K562 (cell line): ENCODE results near the gene COASY. TPM values are rescaled to one million over a fixed set of nuclear protein-coding genes. Genes with fewer than 3 reads are reported as not detected.

ENCODE experiments used
- ATAC-seq: fragments of 200-7000 bp; cut with Tn5 transposase; 3 replicates; pipeline ENCODE4 v1.9.1; 2020; ENCODE audit warnings: moderate library complexity
- BruUV-seq: library from RNA; stranded (reverse); fragments of 400-500 nt; replicated peaks from 2 replicates; lab custom pipeline; 2021; lab: Mats Ljungman, UMichigan
- CTCF ChIA-PET: fragments of 300-600 bp; formaldehyde crosslinking; extraction: SDS; loops from one replicate; lab custom pipeline; 2021; ENCODE audit warnings: low intra/inter-chr PET ratio; lab: Yijun Ruan, JAX
- POLR2A ChIA-PET: fragments of 300-600, 350-650 bp; sonication (Branson Sonifier 250); formaldehyde crosslinking; extraction: SDS; loops from one replicate; lab custom pipeline; 2021; ENCODE audit warnings: antibody characterized with exemption, inconsistent platforms; lab: Yijun Ruan, JAX
- DNase-seq, 4 experiments: peaks; one replicate each; pipeline versions ENCODE4 v3.0.0 to v3.0.0-alpha.2; 2011 to 2018; ENCODE audit warnings: low spot score in 3 of 4, mixed read lengths in 3 of 4; ENCODE audit errors: extremely low read depth in 1 of 4
- FAIRE-seq: peaks from 2 replicates; lab custom pipeline; 2011; peaks lifted over from hg19 to GRCh38; lab: Jason Lieb, UNC
- H2AFZ ChIP-seq: 2 replicates; pipeline ENCODE4 v1.6.0; 2011; ENCODE audit warnings: low read depth, low read length, control low read depth, inconsistent platforms
- H3K27ac ChIP-seq: fragments of 200-600 bp; 3 replicates; pipeline ENCODE4 v1.8.0; 2011; ENCODE audit warnings: low read depth, mild to moderate bottlenecking, control low read depth, inconsistent platforms, low read length, moderate library complexity, mixed read lengths; ENCODE audit errors: extremely low read depth
- H3K27me3 ChIP-seq, 2 experiments: fragments of 300-600 bp in 1 of 2; 2 replicates in 1 of 2; 3 replicates in 1 of 2; pipeline versions ENCODE4 v1.6.0 to v1.8.0; 2011; ENCODE audit warnings: inconsistent platforms in 2 of 2, low read length in 2 of 2, mild to moderate bottlenecking in 1 of 2, mixed read lengths in 1 of 2, moderate library complexity in 1 of 2; ENCODE audit not compliant: control insufficient read depth in 2 of 2, insufficient read depth in 2 of 2
- H3K36me3 ChIP-seq: fragments of 300-600 bp; 3 replicates; pipeline ENCODE4 v1.8.0; 2011; ENCODE audit warnings: mild to moderate bottlenecking, low read length, inconsistent platforms; ENCODE audit not compliant: control insufficient read depth, insufficient read depth
- H3K4me1 ChIP-seq, 2 experiments: fragments of 200-600 bp in 1 of 2; replicated peaks in 1 of 2; 2 replicates in 1 of 2; 3 replicates in 1 of 2; pipeline versions ENCODE4 v1.5.1 to v1.8.0; 2011; ENCODE audit warnings: inconsistent platforms in 2 of 2, low read length in 2 of 2, mild to moderate bottlenecking in 1 of 2, mixed read lengths in 1 of 2, moderate library complexity in 1 of 2; ENCODE audit not compliant: control insufficient read depth in 2 of 2, insufficient read depth in 2 of 2
- H3K4me2 ChIP-seq: 2 replicates; pipeline ENCODE4 v1.6.1; 2011; ENCODE audit warnings: low read length, control low read depth, inconsistent platforms, mixed read lengths; ENCODE audit not compliant: insufficient read depth
- H3K4me3 ChIP-seq: fragments of 200-600 bp; sonication (generic), shearing (Covaris generic); 2 replicates; pipeline ENCODE4 v1.5.1; 2016; ENCODE audit warnings: control low read depth, inconsistent platforms
- H3K79me2 ChIP-seq: fragments of 200-600 bp; 3 replicates; pipeline ENCODE4 v1.8.0; 2011; ENCODE audit warnings: low read length, inconsistent platforms; ENCODE audit not compliant: control insufficient read depth, insufficient read depth
- H3K9ac ChIP-seq, 2 experiments: 2 replicates each; pipeline versions ENCODE4 v1.6.0 to v1.6.1; 2011; ENCODE audit warnings: low read depth in 2 of 2, low read length in 2 of 2, control low read depth in 1 of 2, inconsistent platforms in 1 of 2, mild to moderate bottlenecking in 1 of 2, mixed read lengths in 1 of 2; ENCODE audit not compliant: insufficient read depth in 1 of 2
- H3K9me1 ChIP-seq: one replicate; pipeline ENCODE4 v1.6.0; 2011; ENCODE audit warnings: inconsistent platforms, mild to moderate bottlenecking, low read length, moderate library complexity; ENCODE audit not compliant: control insufficient read depth, insufficient read depth
- H3K9me3 ChIP-seq: replicated peaks from 2 replicates; pipeline ENCODE4 v1.5.1; 2011; ENCODE audit warnings: low read depth, low read length, inconsistent platforms; ENCODE audit not compliant: control insufficient read depth, insufficient read depth
- H4K20me1 ChIP-seq: replicated peaks from 2 replicates; pipeline ENCODE4 v1.6.1; 2011; ENCODE audit warnings: low read length, inconsistent platforms, mixed read lengths; ENCODE audit not compliant: control insufficient read depth, insufficient read depth
- CBFA2T2 ChIP-seq: fragments of 450-650 bp; conservative IDR thresholded peaks from 2 replicates; pipeline ENCODE4 v1.6.1; 2017; ENCODE audit warnings: mild to moderate bottlenecking
- DDX20 ChIP-seq: fragments of 450-650 bp; IDR thresholded peaks from 2 replicates; pipeline ENCODE4 v1.6.1; 2016; ENCODE audit warnings: missing genetic modification characterization, low read depth, mild to moderate bottlenecking, missing compliant biosample characterization, moderate library complexity
- KLF10 ChIP-seq: fragments of 250-450 bp; sonication (Bioruptor Pico); IDR thresholded peaks from 2 replicates; pipeline ENCODE4 v1.6.1; 2021; ENCODE audit warnings: matching md5 sums
- MYNN ChIP-seq, 2 experiments: sonication (generic); formaldehyde crosslinking in 1 of 2; IDR thresholded peaks; 2 replicates each; pipeline versions ENCODE4 v1.5.0 to v1.6.1; 2016 to 2020; ENCODE audit warnings: antibody characterized with exemption in 1 of 2, missing genetic modification reagents in 1 of 2
- NFYB ChIP-seq: IDR thresholded peaks from 2 replicates; pipeline ENCODE4 v1.6.1; 2011; ENCODE audit warnings: mild to moderate bottlenecking, moderate library complexity; ENCODE audit not compliant: insufficient read length; ENCODE audit errors: extremely low read depth
- SMAD3 ChIP-seq: fragments of 450-650 bp; formaldehyde crosslinking; conservative IDR thresholded peaks from 2 replicates; pipeline ENCODE4 v1.4.0; 2020; ENCODE audit warnings: mild to moderate bottlenecking
- ZNF57 ChIP-seq: fragments of 450-650 bp; formaldehyde crosslinking; IDR thresholded peaks from 2 replicates; pipeline ENCODE4 v1.4.0; 2020; ENCODE audit warnings: mild to moderate bottlenecking, moderate library complexity
- WGBS: fragments of 100-300 bp; shearing (Covaris generic); methylation state at CpG from one replicate; pipeline ENCODE4 v1.1.6; 2016; ENCODE audit warnings: low coverage, mixed read lengths; ENCODE audit not compliant: insufficient coverage; ENCODE audit errors: missing lambda C conversion rate; 5-methylcytosine and 5-hydroxymethylcytosine counted together
- in situ Hi-C: fragments of 300-500 bp; cut with MboI; formaldehyde crosslinking; loops from 4 replicates; pipeline ENCODE4 v1.15.0; 2018; ENCODE audit warnings: inconsistent platforms, mixed read lengths
- intact Hi-C: fragments of 100-400 bp; cut with micrococcal nuclease; formaldehyde crosslinking; loops from 2 replicates; pipeline ENCODE4 v1.14.2; 2022
- polyA plus RNA-seq, 8 experiments: library from polyadenylated mRNA; depleted of rRNA in 4 of 8; stranded (reverse) in 5 of 8; unstranded in 3 of 8; fragments of >200 nt; fragmentation: Nextera tagmentation in 2 of 8; fragmentation: Illumina TruSeq in 1 of 8; extraction: Ambion mirVana in 2 of 8; extraction: Trizol in 1 of 8; gene quantifications; 2 replicates each; pipeline versions ENCODE4 v1.2.1 to v1.2.3, GENCODE V29; 2011 to 2014; ENCODE audit warnings: inconsistent platforms in 1 of 8, missing spikeins in 1 of 8
- total RNA-seq, 7 experiments: library from RNA; depleted of rRNA in 6 of 7; stranded (reverse); fragments of >200 nt in 6 of 7; fragmentation: Illumina TruSeq in 2 of 7; extraction: Trizol in 2 of 7; gene quantifications; 2 replicates each; pipeline versions ENCODE4 v1.2.1 to v1.2.3, GENCODE V29; 2011 to 2021; ENCODE audit warnings: low replicate concordance in 1 of 7

COASY gene
- total and polyA plus RNA-seq, 9 of the 15 experiments (the other 6 are each of a cell fraction or from before 2014, with no cell fraction given) = 25.4 to 175 (median 62.3) TPM

- no peak overlapping the region for H3K4me2 ChIP-seq
- no peak overlapping the region for H3K4me3 ChIP-seq
- WGBS = 75% methylated on average over 2 of the region's 2 CpGs
- no peak overlapping the region for H3K9ac ChIP-seq
- intact Hi-C loops = no loop called here
- no peak for DNase-seq
- H3K4me1 ChIP-seq = no peaks in the 10 kb centered on the region; a peak in 1 of 5 replicates
- H3K79me2 ChIP-seq = peaks cover 41% of the 10 kb centered on the region
- ATAC-seq = no peak
- POLR2A ChIA-PET = interaction anchor here (0.6 to 3.5 kb wide), 3 partner anchors 10 to 79 kb away, joined by 3 to 15 read pairs (median 4); partner anchors contain the start of genes RETREG3 and TUBG1
- H3K27ac ChIP-seq = no peak overlapping the region
- in situ Hi-C loops = no loop called here
- CTCF ChIA-PET = no interaction called here
- no peaks in the 10 kb centered on the region for H3K27me3 ChIP-seq
- no TSS peak for BruUV-seq
- H2AFZ ChIP-seq = no peak overlapping the region
- peaks cover 4% of the 10 kb centered on the region; the same call in 2 of the 3 replicates for H3K36me3 ChIP-seq
- no peak for FAIRE-seq
- TF ChIP-seq KLF10 (CRISPR knock-in tag) (no peak), ZNF57 (no peak), SMAD3 (CRISPR knock-in tag) (no peak), NFYB (no peak), MYNN (IDR thresholded peaks at IDR 0.05) (no peak), MYNN (CRISPR knock-in tag; IDR thresholded peaks at IDR 0.05) (no peak), CBFA2T2 (no peak), DDX20 (tag) (no peak)
- H3K9me3 ChIP-seq = no peaks in the 10 kb centered on the region
- no peaks in the 10 kb centered on the region for H4K20me1 ChIP-seq
- no peaks in the 10 kb centered on the region for H3K9me1 ChIP-seq
Observed at GRCh38 chr17:42598905-42599304, 37.0 kb downstream of the COASY start.
